ENCODE measurements around the gene RGS21. TPM values are rescaled to one million over a fixed set of nuclear protein-coding genes. Genes with fewer than 3 reads are reported as not detected.

The RGS21 gene, protein sequence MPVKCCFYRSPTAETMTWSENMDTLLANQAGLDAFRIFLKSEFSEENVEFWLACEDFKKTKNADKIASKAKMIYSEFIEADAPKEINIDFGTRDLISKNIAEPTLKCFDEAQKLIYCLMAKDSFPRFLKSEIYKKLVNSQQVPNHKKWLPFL
- total RNA-seq = not detected

DNA sequence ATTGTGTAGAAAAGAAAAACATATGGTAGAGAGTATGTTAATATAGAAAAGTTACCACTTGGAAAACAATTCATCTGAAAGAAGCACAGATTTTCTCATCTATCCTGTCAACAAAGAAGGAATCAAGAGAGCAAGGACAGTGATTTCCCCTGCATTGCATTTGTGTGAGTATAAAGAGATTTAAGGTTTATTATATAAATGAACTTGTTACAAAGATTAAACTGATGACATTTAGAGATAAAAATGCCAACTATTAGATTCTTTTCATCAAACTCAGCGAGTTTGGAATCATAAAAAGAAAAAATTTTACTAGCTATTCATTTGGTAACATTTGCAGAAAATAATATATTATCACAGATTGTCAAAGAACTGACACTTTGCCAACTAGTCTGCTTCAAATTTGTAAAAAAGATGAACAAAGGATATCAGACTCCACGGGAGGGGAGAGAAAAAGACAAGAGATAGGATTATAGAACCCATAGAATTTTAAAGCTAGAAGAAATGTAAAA is at the start of gene RGS21:
RGS21 (plus strand) TSS at position 51 of the 509 bp plus-strand sequence. CDS start 26,045 bp downstream, outside the sequence.
- intact Hi-C loops (cut with DNase I) = no loop called here
- WGBS, 2 donors = 42 to 48% methylated on average over 2 of the region's 2 CpGs

DNA sequence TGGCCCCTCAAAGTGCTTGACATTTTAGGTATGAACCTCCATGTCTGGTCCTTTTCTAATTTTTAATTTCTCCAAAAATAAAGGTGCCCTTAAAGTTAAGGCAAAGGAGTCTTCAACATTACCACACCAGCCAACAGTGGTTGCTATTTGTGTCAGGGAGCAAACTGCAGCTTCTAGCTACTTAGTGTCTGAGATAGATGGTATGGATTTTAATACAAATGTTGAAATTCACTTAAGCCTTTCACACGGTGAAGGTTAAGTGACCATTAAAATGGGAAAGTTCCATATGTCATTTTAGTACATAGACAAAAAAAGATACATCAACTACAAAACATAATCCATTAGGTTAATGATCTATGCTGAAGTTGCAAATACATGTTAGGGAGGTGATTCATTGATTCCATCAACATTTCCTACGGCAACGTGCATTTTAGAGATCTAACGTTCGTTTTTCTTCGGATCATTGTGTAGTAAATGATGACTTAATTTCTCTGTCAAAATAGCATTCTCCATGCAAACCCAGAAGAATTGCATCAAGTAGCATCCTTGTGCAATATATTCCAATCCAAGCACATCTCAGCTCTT is 48.2 kb upstream of the RGS21 start:
- Histone ChIP-seq H3K9me3 (no peaks in the 10 kb centered on the region), H3K27ac (no peak overlapping the region), H3K4me3 (replicated peaks in 1 of 3) (no peak overlapping the region), H3K4me1 (no peaks in the 10 kb centered on the region), H3K36me3 (no peaks in the 10 kb centered on the region), H3K27me3 (no peaks in the 10 kb centered on the region)
- 94 to 95% methylated on average over 6 of the region's 6 CpGs for WGBS, 2 donors
- intact Hi-C loops (cut with DNase I) = no loop called here
- TF ChIP-seq, protein P1, sequence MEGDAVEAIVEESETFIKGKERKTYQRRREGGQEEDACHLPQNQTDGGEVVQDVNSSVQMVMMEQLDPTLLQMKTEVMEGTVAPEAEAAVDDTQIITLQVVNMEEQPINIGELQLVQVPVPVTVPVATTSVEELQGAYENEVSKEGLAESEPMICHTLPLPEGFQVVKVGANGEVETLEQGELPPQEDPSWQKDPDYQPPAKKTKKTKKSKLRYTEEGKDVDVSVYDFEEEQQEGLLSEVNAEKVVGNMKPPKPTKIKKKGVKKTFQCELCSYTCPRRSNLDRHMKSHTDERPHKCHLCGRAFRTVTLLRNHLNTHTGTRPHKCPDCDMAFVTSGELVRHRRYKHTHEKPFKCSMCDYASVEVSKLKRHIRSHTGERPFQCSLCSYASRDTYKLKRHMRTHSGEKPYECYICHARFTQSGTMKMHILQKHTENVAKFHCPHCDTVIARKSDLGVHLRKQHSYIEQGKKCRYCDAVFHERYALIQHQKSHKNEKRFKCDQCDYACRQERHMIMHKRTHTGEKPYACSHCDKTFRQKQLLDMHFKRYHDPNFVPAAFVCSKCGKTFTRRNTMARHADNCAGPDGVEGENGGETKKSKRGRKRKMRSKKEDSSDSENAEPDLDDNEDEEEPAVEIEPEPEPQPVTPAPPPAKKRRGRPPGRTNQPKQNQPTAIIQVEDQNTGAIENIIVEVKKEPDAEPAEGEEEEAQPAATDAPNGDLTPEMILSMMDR (IDR thresholded peaks at IDR 0.05) = no peak
- no peak for TF ChIP-seq POLR2A (IDR thresholded peaks at IDR 0.05)
- no peak for DNase-seq

More for the DNA sequence above, at the start of gene RGS21:
- Histone ChIP-seq H3K27me3 (no peaks in the 10 kb centered on the region), H3K36me3 (no peaks in the 10 kb centered on the region), H3K9me3 (no peaks in the 10 kb centered on the region), H3K4me1 (no peaks in the 10 kb centered on the region), H3K4me3 (replicated peaks in 1 of 3) (no peak within 1 kb of the TSS), H3K27ac (no peak within 1 kb of the TSS)
- no peak for DNase-seq
- no peak for TF ChIP-seq POLR2A (IDR thresholded peaks at IDR 0.05)
- TF ChIP-seq, protein P1 (IDR thresholded peaks at IDR 0.05) = no peak

DNA sequence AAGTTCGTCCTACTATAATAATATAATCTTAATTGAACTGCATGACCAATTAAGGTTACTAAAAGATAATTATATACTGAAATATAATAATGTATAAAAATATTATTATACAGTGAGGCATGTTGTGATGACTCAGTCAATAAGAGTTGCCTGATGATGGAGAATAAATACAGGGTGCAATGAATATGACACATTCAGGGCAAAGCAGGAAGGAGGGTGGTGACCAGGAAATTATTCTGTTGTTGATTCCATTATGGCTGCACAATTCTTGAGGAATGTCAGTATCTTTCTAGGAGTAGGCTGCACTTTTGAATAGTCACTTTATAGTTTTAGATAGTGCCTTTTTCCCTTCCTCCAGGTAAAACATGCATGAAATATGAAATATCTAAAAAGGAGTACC is 46.4 kb upstream of the RGS21 start:
- Histone ChIP-seq H3K4me3 (replicated peaks in 1 of 3) (no peak overlapping the region), H3K9me3 (no peaks in the 10 kb centered on the region), H3K27ac (no peak overlapping the region), H3K27me3 (no peaks in the 10 kb centered on the region), H3K36me3 (no peaks in the 10 kb centered on the region), H3K4me1 (no peaks in the 10 kb centered on the region)
- DNase-seq = no peak
- intact Hi-C loops (cut with DNase I) = no loop called here
- TF ChIP-seq, protein P1 (IDR thresholded peaks at IDR 0.05) = no peak
- TF ChIP-seq POLR2A (IDR thresholded peaks at IDR 0.05) = no peak
- 76 to 90% methylated on average over 1 of the region's 1 CpG for WGBS, 2 donors

DNA sequence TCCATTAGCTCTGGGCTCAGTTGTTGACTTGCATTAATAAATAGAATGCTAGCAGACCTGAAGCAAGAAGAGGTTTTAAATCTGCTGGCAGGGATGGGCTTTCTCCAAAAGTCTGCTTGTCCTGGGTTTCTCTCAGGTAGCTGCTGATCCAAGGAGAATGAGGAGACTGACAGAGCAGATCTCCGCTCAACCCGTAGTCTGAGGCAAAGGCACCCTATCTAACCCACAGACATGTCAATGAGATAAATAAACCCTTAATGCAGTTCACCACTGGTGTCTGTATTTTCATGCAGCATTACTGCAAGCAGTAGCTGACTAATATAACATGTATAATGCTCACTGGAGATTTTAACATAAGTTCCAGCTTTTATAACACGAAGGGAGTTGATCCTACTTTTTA is 44.1 kb upstream of the RGS21 start:
- Histone ChIP-seq H3K4me1 (no peaks in the 10 kb centered on the region), H3K27me3 (no peaks in the 10 kb centered on the region), H3K4me3 (replicated peaks in 1 of 3) (no peak overlapping the region), H3K36me3 (no peaks in the 10 kb centered on the region), H3K9me3 (no peaks in the 10 kb centered on the region), H3K27ac (no peak overlapping the region)
- WGBS, 2 donors = 71 to 80% methylated on average over 3 of the region's 3 CpGs
- no peak for DNase-seq
- TF ChIP-seq, protein P1 (IDR thresholded peaks at IDR 0.05) = no peak
- TF ChIP-seq POLR2A (IDR thresholded peaks at IDR 0.05) = no peak
- intact Hi-C loops (cut with DNase I) = no loop called here

DNA sequence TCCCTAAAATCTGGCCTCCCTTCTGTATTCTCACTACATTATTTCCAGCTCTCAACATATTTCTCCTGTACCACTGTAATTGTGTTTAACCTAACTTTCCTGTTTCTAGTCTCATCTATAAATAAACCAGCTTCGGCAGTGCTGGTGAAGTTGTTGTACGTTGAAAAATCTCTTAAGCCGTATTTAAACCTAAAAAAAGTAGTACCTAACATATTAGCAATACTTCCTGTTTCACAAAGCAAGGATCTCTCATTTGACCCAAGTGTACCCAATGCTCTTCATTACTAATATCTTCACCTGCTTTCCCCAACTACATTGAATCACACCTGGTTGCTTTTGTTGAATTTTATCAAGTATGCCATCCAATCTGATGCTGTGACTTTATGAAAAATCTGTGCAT is 42.2 kb upstream of the RGS21 start:
- H3K36me3 ChIP-seq = no peaks in the 10 kb centered on the region
- no peaks in the 10 kb centered on the region for H3K9me3 ChIP-seq
- no peak for TF ChIP-seq POLR2A (IDR thresholded peaks at IDR 0.05)
- DNase-seq = no peak
- H3K4me1 ChIP-seq = no peaks in the 10 kb centered on the region
- H3K27ac ChIP-seq = no peak overlapping the region
- intact Hi-C loops (cut with DNase I) = no loop called here
- H3K4me3 ChIP-seq (replicated peaks in 1 of 3) = no peak overlapping the region
- WGBS, 2 donors = 85 to 86% methylated on average over 3 of the region's 3 CpGs
- H3K27me3 ChIP-seq = no peaks in the 10 kb centered on the region

Data from thyroid gland (tissue), 4 donors.